ENCODE data around the gene GEMIN4. TPM values are rescaled to one million over a fixed set of nuclear protein-coding genes. Genes with fewer than 3 reads are reported as not detected.

The GEMIN4 gene
- total RNA-seq, 2 experiments from 2014 or later: 29.7 to 29.9 TPM

Other genes starting within 250 kb of the GEMIN4 start
- gene VPS53, start 37.4 kb downstream of the GEMIN4 start, total RNA-seq: 10 to 100 TPM; 42.9 to 49.8 TPM
- 1 to 10 TPM; 2.7 to 3.0 TPM for gene TLCD3A, start 19.7 kb downstream of the GEMIN4 start, total RNA-seq
- 10 to 100 TPM; 61.1 to 63.7 TPM for gene GLOD4, start 30.0 kb upstream of the GEMIN4 start, total RNA-seq
- 10 to 100 TPM; 22.8 to 25.6 TPM for gene MRM3, start 30.1 kb upstream of the GEMIN4 start, total RNA-seq
- under 1 TPM; 0.20 to 0.33 TPM for gene NXN, start 227.5 kb upstream of the GEMIN4 start, total RNA-seq
- 1 to 10 TPM; 7.3 to 7.4 TPM for gene TIMM22, start 244.9 kb upstream of the GEMIN4 start, total RNA-seq

Data from activated naive CD4-positive, alpha-beta T cell treated with anti-CD3 and anti-CD28 coated beads for 36 hours (primary cell).